ENCODE data around the gene TMEM50A.
"Not testable (repeated sequence)": the region's sequence is repeated elsewhere in the genome, so short reads cannot be mapped to it uniquely, and the experiment has no call there.

Gene TMEM50A

GRCh38 chr1:25337483-25338187, 499 bp upstream of the TMEM50A start:
- not testable (repeated sequence) for DNase-seq

- no peak for DNase-seq
Observed at GRCh38 chr1:25338986-25339385, 852 bp downstream of the TMEM50A start.

GRCh38 chr1:25341746-25342145, 3.6 kb downstream of the TMEM50A start:
- DNase-seq, result no peak

GRCh38 chr1:25342846-25343245, 4.7 kb downstream of the TMEM50A start:
- no peak for DNase-seq

- peak in 1 of 2 experiments; percentile 31 for DNase-seq
Observed at GRCh38 chr1:25343872-25344271, 5.7 kb downstream of the TMEM50A start.

GRCh38 chr1:25347556-25347955, 9.4 kb downstream of the TMEM50A start:
- DNase-seq, result no peak

GRCh38 chr1:25349606-25350005, 11.5 kb downstream of the TMEM50A start:
- DNase-seq, result no peak

GRCh38 chr1:25355841-25356395, 17.8 kb downstream of the TMEM50A start:
- no peak for DNase-seq

GRCh38 chr1:25356441-25356840, 18.3 kb downstream of the TMEM50A start:
- no peak for DNase-seq

- DNase-seq, result no peak
Observed at GRCh38 chr1:25356848-25357247, 18.7 kb downstream of the TMEM50A start.

GRCh38 chr1:25360596-25361581, 22.8 kb downstream of the TMEM50A start:
- DNase-seq, result no peak

- no peak for DNase-seq
Observed at GRCh38 chr1:25361901-25362300, 23.8 kb downstream of the TMEM50A start.

GRCh38 chr1:25362634-25363559, 24.8 kb downstream of the TMEM50A start:
- DNase-seq, result not testable (repeated sequence)

- DNase-seq, result no peak
Observed at GRCh38 chr1:25369241-25369640, 31.1 kb downstream of the TMEM50A start.

- not testable (repeated sequence) for DNase-seq
Observed at GRCh38 chr1:25369691-25370271, 31.6 kb downstream of the TMEM50A start.

- peak in 1 of 2 experiments; percentile 29 for DNase-seq
Observed at GRCh38 chr1:25371757-25372156, 33.6 kb downstream of the TMEM50A start.

GRCh38 chr1:25378367-25378766, 40.2 kb downstream of the TMEM50A start:
- not testable (repeated sequence) for DNase-seq

- DNase-seq, result not testable (repeated sequence)
Observed at GRCh38 chr1:25382543-25382942, 44.4 kb downstream of the TMEM50A start.

GRCh38 chr1:25383090-25383489, 45.0 kb downstream of the TMEM50A start:
- DNase-seq, result not testable (repeated sequence)

- DNase-seq, result not testable (repeated sequence)
Observed at GRCh38 chr1:25383875-25384274, 45.7 kb downstream of the TMEM50A start.

GRCh38 chr1:25387096-25387495, 49.0 kb downstream of the TMEM50A start:
- DNase-seq, result not testable (repeated sequence)

GRCh38 chr1:25388691-25389090, 50.6 kb downstream of the TMEM50A start:
- DNase-seq, result not testable (repeated sequence)

Measured in NCI-H446 (cell line).